Measurements from ENCODE around the gene RAC3.

RAC3 gene

GRCh38 chr17:82016061-82016874 is 15.2 kb upstream of the RAC3 start:
- Histone ChIP-seq H3K36me3 (ENCODE audit: control insufficient read depth, insufficient read depth, low read length, severe bottlenecking) (peaks cover 4% of the 10 kb centered on the region), H3K9ac (ENCODE audit: low read length) (no peak overlapping the region), H3K27me3 (replicated peaks; ENCODE audit: control insufficient read depth, insufficient read depth, low read length) (no peaks in the 10 kb centered on the region), H3K4me1 (ENCODE audit: control insufficient read depth, insufficient read depth, low read length) (peaks cover under 1% of the 10 kb centered on the region), H3K9me3 (ENCODE audit: control insufficient read depth, low read length) (no peaks in the 10 kb centered on the region), H3K4me3 (ENCODE audit: low read length) (no peak overlapping the region)
- DNase-seq (ENCODE audit: low read depth), result no peak

DNA sequence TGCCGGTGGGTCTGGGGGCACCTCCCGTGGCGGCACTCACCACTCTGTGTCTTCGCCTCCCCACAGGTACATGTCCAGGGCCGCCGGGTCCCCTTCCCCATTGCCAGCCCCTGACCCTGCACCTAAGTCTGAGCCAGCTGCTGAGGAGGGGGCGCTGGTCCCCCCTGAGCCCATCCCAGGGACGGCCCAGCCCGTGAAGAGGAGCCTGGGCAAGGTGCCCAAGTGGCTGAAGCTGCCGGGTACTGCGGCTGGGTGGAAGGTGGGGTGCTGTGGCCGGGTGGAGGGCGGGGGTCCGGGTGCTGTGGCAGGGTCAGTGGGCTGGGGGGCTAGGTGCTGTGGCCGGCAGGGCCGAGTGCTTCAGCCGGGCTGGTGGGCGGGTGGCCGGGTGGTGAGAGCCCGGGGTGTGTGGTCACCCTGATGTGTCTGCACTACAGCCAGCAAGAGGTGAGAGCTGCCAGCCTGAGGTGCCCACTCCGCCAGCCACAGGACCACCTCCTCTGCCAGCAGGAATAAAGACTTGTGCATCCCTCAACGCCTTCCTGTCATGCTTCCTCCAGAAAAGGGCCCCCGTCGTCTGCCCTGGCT is 14.5 kb upstream of the RAC3 start:
- Histone ChIP-seq H3K4me3 (ENCODE audit: low read length) (no peak overlapping the region), H3K9ac (ENCODE audit: low read length) (no peak overlapping the region), H3K36me3 (ENCODE audit: control insufficient read depth, insufficient read depth, low read length, severe bottlenecking) (no peaks in the 10 kb centered on the region), H3K9me3 (ENCODE audit: control insufficient read depth, low read length) (no peaks in the 10 kb centered on the region), H3K27me3 (replicated peaks; ENCODE audit: control insufficient read depth, insufficient read depth, low read length) (no peaks in the 10 kb centered on the region), H3K4me1 (ENCODE audit: control insufficient read depth, insufficient read depth, low read length) (peaks cover 8% of the 10 kb centered on the region)
- DNase-seq (ENCODE audit: low read depth), result no peak

- Histone ChIP-seq H3K27me3 (replicated peaks; ENCODE audit: control insufficient read depth, insufficient read depth, low read length) (no peaks in the 10 kb centered on the region), H3K36me3 (ENCODE audit: control insufficient read depth, insufficient read depth, low read length, severe bottlenecking) (no peaks in the 10 kb centered on the region), H3K4me1 (ENCODE audit: control insufficient read depth, insufficient read depth, low read length) (peaks cover 11% of the 10 kb centered on the region), H3K9ac (ENCODE audit: low read length) (no peak overlapping the region), H3K9me3 (ENCODE audit: control insufficient read depth, low read length) (no peaks in the 10 kb centered on the region), H3K4me3 (ENCODE audit: low read length) (no peak overlapping the region)
- no peak for DNase-seq (ENCODE audit: low read depth)
Measured at GRCh38 chr17:82017612-82018151, 13.8 kb upstream of the RAC3 start.

DNA sequence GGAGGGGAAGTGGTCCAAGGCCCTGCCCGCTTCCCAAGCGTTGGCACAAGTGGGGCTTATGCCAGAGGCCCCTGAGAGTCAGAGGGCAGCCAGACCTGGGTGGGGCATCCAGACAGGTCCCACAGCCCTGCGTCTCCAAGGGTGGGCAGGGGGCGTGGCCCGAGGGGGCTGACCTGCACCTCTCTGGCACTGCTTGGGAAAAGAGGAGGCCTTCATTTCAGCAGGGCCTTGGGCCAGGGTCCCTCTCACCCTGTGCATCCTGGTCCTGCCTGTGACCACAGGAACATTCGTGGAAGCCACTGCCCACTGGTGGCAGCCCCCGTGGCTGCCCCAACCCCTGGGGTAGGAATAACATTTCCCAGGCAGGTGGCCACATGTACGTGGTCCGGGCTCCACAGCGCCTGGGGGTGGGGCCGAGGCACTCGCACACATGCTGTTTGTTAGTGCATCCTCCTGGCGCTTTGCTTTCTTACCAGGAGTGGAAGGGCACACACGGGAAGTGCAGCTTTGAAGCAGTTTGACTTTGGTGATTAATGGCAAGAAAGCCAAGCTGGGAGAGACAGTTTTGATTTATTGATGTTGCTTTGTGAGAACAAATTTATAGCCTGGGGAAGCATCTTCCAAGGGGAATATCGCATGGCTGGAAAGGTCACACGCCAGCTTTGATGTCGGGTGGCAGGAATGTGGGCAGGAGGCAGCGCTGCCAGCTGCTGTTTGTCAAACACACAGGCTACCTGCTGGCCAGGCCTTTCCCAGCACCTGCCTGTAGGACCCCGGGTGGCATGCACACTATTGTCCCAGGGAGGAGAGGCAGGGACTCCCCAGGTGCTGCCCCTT is 13.1 kb upstream of the RAC3 start:
- no peak for DNase-seq (ENCODE audit: low read depth)
- H3K4me3 ChIP-seq (ENCODE audit: low read length), result no peak overlapping the region
- no peaks in the 10 kb centered on the region for H3K36me3 ChIP-seq (ENCODE audit: control insufficient read depth, insufficient read depth, low read length, severe bottlenecking)
- no peak overlapping the region for H3K9ac ChIP-seq (ENCODE audit: low read length)
- no peaks in the 10 kb centered on the region for H3K9me3 ChIP-seq (ENCODE audit: control insufficient read depth, low read length)
- H3K27me3 ChIP-seq (replicated peaks; ENCODE audit: control insufficient read depth, insufficient read depth, low read length), result no peaks in the 10 kb centered on the region
- H3K4me1 ChIP-seq (ENCODE audit: control insufficient read depth, insufficient read depth, low read length), result peaks cover 11% of the 10 kb centered on the region

DNA sequence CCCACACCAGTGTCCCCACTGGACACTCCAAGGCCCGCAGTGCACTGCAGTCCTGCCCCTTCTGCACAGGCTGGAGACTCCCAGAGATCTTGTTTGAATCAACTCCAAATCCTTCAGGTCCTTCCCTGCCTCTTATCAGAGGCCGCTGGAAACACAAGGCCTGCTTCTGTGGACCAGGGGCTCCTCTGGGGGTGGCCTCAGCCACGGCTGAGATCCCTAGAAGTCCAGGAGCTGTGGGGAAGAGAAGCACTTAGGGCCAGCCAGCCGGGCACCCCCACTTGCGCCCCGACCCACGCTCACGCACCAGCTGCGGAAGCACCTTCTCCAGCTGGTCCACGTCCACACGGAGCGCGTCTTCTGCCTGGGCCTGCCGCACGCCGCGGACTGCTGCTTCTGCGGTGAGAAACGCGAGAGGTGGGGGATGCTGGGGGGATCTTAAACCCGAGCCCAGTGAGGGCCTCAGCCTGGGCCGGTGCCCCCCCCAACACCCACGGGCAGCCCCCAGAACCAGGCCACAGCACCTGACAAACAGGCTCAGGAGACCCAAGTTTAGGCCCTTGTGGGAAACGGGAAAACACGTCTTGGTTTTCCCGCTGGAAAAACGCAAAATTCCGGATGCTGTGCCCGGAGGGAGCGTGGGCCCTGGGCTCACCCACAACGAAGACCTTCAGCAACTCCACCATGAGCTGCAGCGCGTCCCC is 12.3 kb upstream of the RAC3 start:
- Histone ChIP-seq H3K36me3 (ENCODE audit: control insufficient read depth, insufficient read depth, low read length, severe bottlenecking) (no peaks in the 10 kb centered on the region), H3K4me1 (ENCODE audit: control insufficient read depth, insufficient read depth, low read length) (peaks cover 18% of the 10 kb centered on the region), H3K9ac (ENCODE audit: low read length) (no peak overlapping the region), H3K27me3 (replicated peaks; ENCODE audit: control insufficient read depth, insufficient read depth, low read length) (no peaks in the 10 kb centered on the region), H3K4me3 (ENCODE audit: low read length) (no peak overlapping the region), H3K9me3 (ENCODE audit: control insufficient read depth, low read length) (no peaks in the 10 kb centered on the region)
- DNase-seq (ENCODE audit: low read depth), result no peak

GRCh38 chr17:82019690-82020571 is 11.5 kb upstream of the RAC3 start:
- Histone ChIP-seq H3K36me3 (ENCODE audit: control insufficient read depth, insufficient read depth, low read length, severe bottlenecking) (no peaks in the 10 kb centered on the region), H3K9me3 (ENCODE audit: control insufficient read depth, low read length) (no peaks in the 10 kb centered on the region), H3K4me3 (ENCODE audit: low read length) (no peak overlapping the region), H3K9ac (ENCODE audit: low read length) (no peak overlapping the region), H3K4me1 (ENCODE audit: control insufficient read depth, insufficient read depth, low read length) (peaks cover 18% of the 10 kb centered on the region), H3K27me3 (replicated peaks; ENCODE audit: control insufficient read depth, insufficient read depth, low read length) (no peaks in the 10 kb centered on the region)
- peak; percentile 67 for DNase-seq (ENCODE audit: low read depth)

DNA sequence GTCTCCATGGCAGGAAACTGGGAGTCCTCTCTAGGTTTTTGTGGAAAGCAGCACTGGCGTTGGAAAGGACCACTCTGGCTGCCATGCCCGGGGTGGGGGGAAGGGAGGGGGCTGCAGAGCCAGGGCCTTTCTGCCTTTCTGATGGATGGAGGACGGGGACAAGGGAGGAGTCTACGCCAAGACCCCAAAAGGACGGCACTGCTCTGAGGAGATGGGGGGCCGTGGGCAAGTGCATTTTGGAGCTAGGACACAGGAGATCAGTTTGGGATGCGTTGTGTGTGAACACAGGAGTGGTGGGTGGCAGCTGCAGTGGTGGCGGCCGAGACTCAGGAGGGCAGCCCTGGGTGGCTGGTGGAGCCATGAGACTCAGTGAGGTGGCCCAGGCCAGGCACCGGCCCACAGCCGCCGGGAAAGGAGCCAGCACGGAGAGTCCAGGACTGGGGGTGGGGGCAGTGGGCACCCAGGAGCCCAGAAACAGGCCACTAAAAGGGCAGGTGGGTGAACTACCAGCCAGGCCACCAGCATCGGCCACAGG is 10.8 kb upstream of the RAC3 start:
- DNase-seq (ENCODE audit: low read depth), result no peak
- Histone ChIP-seq H3K27me3 (replicated peaks; ENCODE audit: control insufficient read depth, insufficient read depth, low read length) (no peaks in the 10 kb centered on the region), H3K9ac (ENCODE audit: low read length) (no peak overlapping the region), H3K36me3 (ENCODE audit: control insufficient read depth, insufficient read depth, low read length, severe bottlenecking) (no peaks in the 10 kb centered on the region), H3K4me1 (ENCODE audit: control insufficient read depth, insufficient read depth, low read length) (peaks cover 18% of the 10 kb centered on the region), H3K9me3 (ENCODE audit: control insufficient read depth, low read length) (no peaks in the 10 kb centered on the region), H3K4me3 (ENCODE audit: low read length) (no peak overlapping the region)

GRCh38 chr17:82021107-82021899 is 10.2 kb upstream of the RAC3 start:
- DNase-seq (ENCODE audit: low read depth), result peak; percentile 80

GRCh38 chr17:82021900-82022309 is 9.6 kb upstream of the RAC3 start:
- no peak for DNase-seq (ENCODE audit: low read depth)
- no peaks in the 10 kb centered on the region for H3K9me3 ChIP-seq (ENCODE audit: control insufficient read depth, low read length)
- H3K27me3 ChIP-seq (replicated peaks; ENCODE audit: control insufficient read depth, insufficient read depth, low read length), result no peaks in the 10 kb centered on the region
- H3K36me3 ChIP-seq (ENCODE audit: control insufficient read depth, insufficient read depth, low read length, severe bottlenecking), result no peaks in the 10 kb centered on the region
- H3K9ac ChIP-seq (ENCODE audit: low read length), result peak overlapping the region; percentile 82
- peaks cover 18% of the 10 kb centered on the region for H3K4me1 ChIP-seq (ENCODE audit: control insufficient read depth, insufficient read depth, low read length)
- peak overlapping the region; percentile 91 for H3K4me3 ChIP-seq (ENCODE audit: low read length)

More at GRCh38 chr17:82021107-82021899, 10.2 kb upstream of the RAC3 start:
- Histone ChIP-seq H3K27me3 (replicated peaks; ENCODE audit: control insufficient read depth, insufficient read depth, low read length) (no peaks in the 10 kb centered on the region), H3K9me3 (ENCODE audit: control insufficient read depth, low read length) (no peaks in the 10 kb centered on the region), H3K36me3 (ENCODE audit: control insufficient read depth, insufficient read depth, low read length, severe bottlenecking) (no peaks in the 10 kb centered on the region), H3K4me1 (ENCODE audit: control insufficient read depth, insufficient read depth, low read length) (peaks cover 18% of the 10 kb centered on the region), H3K4me3 (ENCODE audit: low read length) (peak overlapping the region; percentile 91), H3K9ac (ENCODE audit: low read length) (peak overlapping the region; percentile 82)
